Loucy (cell line): ENCODE measurements around the gene TBX15.

ENCODE experiments used
- H2AFZ ChIP-seq: fragments of 200-600 bp; sonication (generic); 2 replicates; pipeline ENCODE4 v1.6.0; 2016; ENCODE audit warnings: antibody characterized with exemption, mild to moderate bottlenecking, low read length, moderate library complexity
- H3F3A ChIP-seq: fragments of 200-600 bp; 2 replicates; pipeline ENCODE4 v1.6.0; 2016; ENCODE audit warnings: antibody characterized with exemption, low read depth, mild to moderate bottlenecking
- H3K27me3 ChIP-seq: fragments of 200-600 bp; sonication (generic); 2 replicates; pipeline ENCODE4 v1.6.1; 2014; ENCODE audit warnings: low read length, mild to moderate bottlenecking; ENCODE audit not compliant: insufficient read depth, poor library complexity, severe bottlenecking
- H3K36me3 ChIP-seq: fragments of 200-600 bp; sonication (generic); 2 replicates; pipeline ENCODE4 v1.6.1; 2016; ENCODE audit warnings: low read length; ENCODE audit not compliant: insufficient read depth
- H3K4me1 ChIP-seq: fragments of 200-600 bp; sonication (generic); 2 replicates; pipeline ENCODE4 v1.5.1; 2014; ENCODE audit warnings: low read length, mild to moderate bottlenecking; ENCODE audit not compliant: insufficient read depth, poor library complexity, severe bottlenecking
- H3K4me2 ChIP-seq: fragments of 200-600 bp; sonication (generic); 2 replicates; pipeline ENCODE4 v1.6.0; 2014; ENCODE audit warnings: antibody characterized with exemption, low read length, low read depth, mild to moderate bottlenecking; ENCODE audit not compliant: poor library complexity, severe bottlenecking
- H3K4me3 ChIP-seq: fragments of 200-600 bp; sonication (generic); 2 replicates; pipeline ENCODE4 v1.5.1; 2014; ENCODE audit warnings: low read length, mild to moderate bottlenecking, mixed read lengths; ENCODE audit not compliant: poor library complexity, severe bottlenecking
- H3K79me2 ChIP-seq: fragments of 200-600 bp; sonication (generic); 2 replicates; pipeline ENCODE4 v1.6.1; 2014; ENCODE audit warnings: low read length; ENCODE audit not compliant: insufficient read depth
- H3K9ac ChIP-seq: fragments of 200-600 bp; sonication (generic); 2 replicates; pipeline ENCODE4 v1.6.0; 2014; ENCODE audit warnings: mild to moderate bottlenecking, low read depth, low read length, moderate library complexity; ENCODE audit not compliant: poor library complexity, severe bottlenecking
- H3K9me2 ChIP-seq: fragments of 200-600 bp; sonication (generic); replicated peaks from 2 replicates; pipeline ENCODE4 v1.6.1; 2016; ENCODE audit warnings: low read depth, low read length, mixed read lengths
- H3K9me3 ChIP-seq: fragments of 200-600 bp; sonication (generic); 2 replicates; pipeline ENCODE4 v1.6.1; 2014; ENCODE audit warnings: mild to moderate bottlenecking, antibody characterized with exemption, low read length, low read depth; ENCODE audit not compliant: insufficient read depth
- H4K20me1 ChIP-seq: fragments of 200-600 bp; sonication (generic); 2 replicates; pipeline ENCODE4 v1.6.0; 2014; ENCODE audit warnings: antibody characterized with exemption, low read length, mild to moderate bottlenecking; ENCODE audit not compliant: insufficient read depth, poor library complexity, severe bottlenecking
- CTCF ChIP-seq: fragments of 200-600 bp; sonication (generic); conservative IDR thresholded peaks from 2 replicates; pipeline ENCODE4 v1.5.1; 2014; ENCODE audit warnings: mild to moderate bottlenecking, antibody characterized with exemption, low read length
- EZH2phosphoT487 ChIP-seq: fragments of 200-600 bp; IDR thresholded peaks from 2 replicates; pipeline ENCODE4 v1.6.1; 2018; ENCODE audit warnings: antibody characterized with exemption, mild to moderate bottlenecking, moderate library complexity, borderline replicate concordance

The TBX15 gene

GRCh38 chr1:118974661-118975060, 13.5 kb downstream of the TBX15 start:
- no peaks in the 10 kb centered on the region for H3K9me2 ChIP-seq
- H3F3A ChIP-seq = no peaks in the 10 kb centered on the region
- no peaks in the 10 kb centered on the region for H4K20me1 ChIP-seq
- H3K36me3 ChIP-seq = no peaks in the 10 kb centered on the region
- no peak overlapping the region for H3K9ac ChIP-seq
- H3K4me3 ChIP-seq = no peak overlapping the region
- H3K27me3 ChIP-seq = no peaks in the 10 kb centered on the region
- no peak for TF ChIP-seq EZH2phosphoT487
- TF ChIP-seq CTCF = no peak
- no peak overlapping the region for H3K4me2 ChIP-seq
- no peaks in the 10 kb centered on the region for H3K4me1 ChIP-seq
- H3K79me2 ChIP-seq = no peaks in the 10 kb centered on the region
- H3K9me3 ChIP-seq = no peaks in the 10 kb centered on the region
- no peak overlapping the region for H2AFZ ChIP-seq

- no peaks in the 10 kb centered on the region for H3K9me3 ChIP-seq
- H3K36me3 ChIP-seq = no peaks in the 10 kb centered on the region
- no peaks in the 10 kb centered on the region for H3F3A ChIP-seq
Measured at GRCh38 chr1:118973531-118974137, 14.5 kb downstream of the TBX15 start.

GRCh38 chr1:118973032-118973431, 15.1 kb downstream of the TBX15 start:
- Histone ChIP-seq H3K9me2 (no peaks in the 10 kb centered on the region), H3K9ac (no peak overlapping the region), H3K4me3 (no peak overlapping the region), H3K9me3 (no peaks in the 10 kb centered on the region), H3K4me2 (no peak overlapping the region), H4K20me1 (no peaks in the 10 kb centered on the region), H3K79me2 (no peaks in the 10 kb centered on the region), H3F3A (no peaks in the 10 kb centered on the region), H3K27me3 (no peaks in the 10 kb centered on the region), H3K36me3 (no peaks in the 10 kb centered on the region), H2AFZ (no peak overlapping the region), H3K4me1 (no peaks in the 10 kb centered on the region)
- TF ChIP-seq EZH2phosphoT487 (no peak), CTCF (no peak)

More at GRCh38 chr1:118973531-118974137, 14.5 kb downstream of the TBX15 start:
- no peak overlapping the region for H3K9ac ChIP-seq
- no peak overlapping the region for H2AFZ ChIP-seq
- no peaks in the 10 kb centered on the region for H3K27me3 ChIP-seq
- H3K4me1 ChIP-seq = no peaks in the 10 kb centered on the region
- H3K9me2 ChIP-seq = no peaks in the 10 kb centered on the region
- H3K79me2 ChIP-seq = no peaks in the 10 kb centered on the region
- no peaks in the 10 kb centered on the region for H4K20me1 ChIP-seq
- H3K4me3 ChIP-seq = no peak overlapping the region
- H3K4me2 ChIP-seq = no peak overlapping the region
- TF ChIP-seq CTCF (no peak), EZH2phosphoT487 (no peak)
